ENCODE results near the gene CXCL6. TPM values are rescaled to one million over a fixed set of nuclear protein-coding genes. Genes with fewer than 3 reads are reported as not detected.

Gene CXCL6
- polyA plus RNA-seq, 1 of the 3 experiments (the other 2 are of a cell fraction), result 0.02 TPM

- ChIA-PET POLR2A (no interaction called here), CTCF (no interaction called here)
- no peak overlapping the region for H3K27ac ChIP-seq (ENCODE audit: low read depth in 2 of 2, low read length in 1 of 2)
Observed at GRCh38 chr4:73865431-73866096, 29.1 kb downstream of the CXCL6 start.

More at GRCh38 chr4:73865431-73866096, 29.1 kb downstream of the CXCL6 start:
- Histone ChIP-seq H3K9me3 (no peaks in the 10 kb centered on the region), H3F3A (replicated peaks; ENCODE audit: insufficient read depth) (no peaks in the 10 kb centered on the region), H3K9ac (no peak overlapping the region), H3K79me2 (ENCODE audit: insufficient read depth) (no peaks in the 10 kb centered on the region), H3K27me3 (ENCODE audit: insufficient read depth) (peaks cover 56% of the 10 kb centered on the region), H3K9me2 (no peaks in the 10 kb centered on the region), H3K36me3 (replicated peaks in 1 of 2; ENCODE audit: control insufficient read depth in 1 of 2, insufficient read depth in 2 of 2, low read length in 1 of 2) (no peaks in the 10 kb centered on the region), H2AFZ (ENCODE audit: low read depth) (no peak overlapping the region), H4K20me1 (ENCODE audit: insufficient read depth) (no peaks in the 10 kb centered on the region), H3K4me1 (ENCODE audit: control insufficient read depth in 1 of 2, insufficient read depth in 2 of 2, low read depth in 1 of 2, low read length in 1 of 2) (no peaks in the 10 kb centered on the region), H3K4me2 (no peak overlapping the region), H3K4me3 (ENCODE audit: low read depth in 2 of 2, low read length in 1 of 2) (no peak overlapping the region)
- 2% methylated on average over 5 of the region's 5 CpGs for WGBS (ENCODE audit: low lambda C conversion rate)
- DNase-seq, result no peak
- TF ChIP-seq FOXM1 (IDR thresholded peaks at IDR 0.05; ENCODE audit: low read depth) (no peak), RXRA (IDR thresholded peaks at IDR 0.05; ENCODE audit: borderline replicate concordance, low read depth) (no peak), ZBTB33 (IDR thresholded peaks at IDR 0.05; ENCODE audit: borderline replicate concordance, low read depth) (no peak), PBX3 (IDR thresholded peaks at IDR 0.05) (no peak), TCF12 (IDR thresholded peaks at IDR 0.05) (no peak), MEF2A (IDR thresholded peaks at IDR 0.05; ENCODE audit: borderline replicate concordance, low read depth) (no peak), NFIC (IDR thresholded peaks at IDR 0.05; ENCODE audit: borderline replicate concordance) (no peak), EP300 (IDR thresholded peaks at IDR 0.05; ENCODE audit: borderline replicate concordance in 1 of 2, low read depth in 1 of 2, low read length in 1 of 2) (no peak), SMC3 (IDR thresholded peaks at IDR 0.05; ENCODE audit: low read depth, low read length) (no peak), RCOR1 (IDR thresholded peaks at IDR 0.05; ENCODE audit: low read length) (no peak), JUND (IDR thresholded peaks at IDR 0.05) (no peak), CHD2 (IDR thresholded peaks at IDR 0.05; ENCODE audit: low read length, partially characterized antibody) (no peak), RFX5 (IDR thresholded peaks at IDR 0.05; ENCODE audit: low read length) (no peak), FOXJ3 (CRISPR knock-in tag; IDR thresholded peaks at IDR 0.05) (no peak)
- TF ChIP-seq, protein P1, sequence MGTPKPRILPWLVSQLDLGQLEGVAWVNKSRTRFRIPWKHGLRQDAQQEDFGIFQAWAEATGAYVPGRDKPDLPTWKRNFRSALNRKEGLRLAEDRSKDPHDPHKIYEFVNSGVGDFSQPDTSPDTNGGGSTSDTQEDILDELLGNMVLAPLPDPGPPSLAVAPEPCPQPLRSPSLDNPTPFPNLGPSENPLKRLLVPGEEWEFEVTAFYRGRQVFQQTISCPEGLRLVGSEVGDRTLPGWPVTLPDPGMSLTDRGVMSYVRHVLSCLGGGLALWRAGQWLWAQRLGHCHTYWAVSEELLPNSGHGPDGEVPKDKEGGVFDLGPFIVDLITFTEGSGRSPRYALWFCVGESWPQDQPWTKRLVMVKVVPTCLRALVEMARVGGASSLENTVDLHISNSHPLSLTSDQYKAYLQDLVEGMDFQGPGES (IDR thresholded peaks at IDR 0.05; ENCODE audit: low read depth, low read length), result no peak
